ENCODE results near the gene ARHGAP6.

DNA sequence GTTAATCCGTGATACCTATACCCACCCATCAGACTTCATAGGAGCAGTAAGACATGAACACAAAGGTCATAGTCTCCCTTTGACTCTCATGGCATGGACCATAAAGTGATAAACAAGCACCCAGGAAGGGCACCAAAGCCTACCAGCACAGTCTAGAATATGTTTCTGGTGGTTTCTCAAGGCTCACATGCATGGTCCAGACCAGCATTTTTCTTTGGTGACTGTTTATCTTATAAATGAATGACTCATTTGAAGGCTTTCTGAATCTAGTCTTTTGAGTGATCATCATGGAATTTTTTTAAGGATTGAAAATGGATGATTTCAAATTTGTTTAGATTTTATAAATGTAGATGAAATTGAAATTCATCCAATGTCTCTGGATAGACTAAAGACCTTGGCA, 404.5 kb downstream of the ARHGAP6 start:
- TF ChIP-seq, protein P1, sequence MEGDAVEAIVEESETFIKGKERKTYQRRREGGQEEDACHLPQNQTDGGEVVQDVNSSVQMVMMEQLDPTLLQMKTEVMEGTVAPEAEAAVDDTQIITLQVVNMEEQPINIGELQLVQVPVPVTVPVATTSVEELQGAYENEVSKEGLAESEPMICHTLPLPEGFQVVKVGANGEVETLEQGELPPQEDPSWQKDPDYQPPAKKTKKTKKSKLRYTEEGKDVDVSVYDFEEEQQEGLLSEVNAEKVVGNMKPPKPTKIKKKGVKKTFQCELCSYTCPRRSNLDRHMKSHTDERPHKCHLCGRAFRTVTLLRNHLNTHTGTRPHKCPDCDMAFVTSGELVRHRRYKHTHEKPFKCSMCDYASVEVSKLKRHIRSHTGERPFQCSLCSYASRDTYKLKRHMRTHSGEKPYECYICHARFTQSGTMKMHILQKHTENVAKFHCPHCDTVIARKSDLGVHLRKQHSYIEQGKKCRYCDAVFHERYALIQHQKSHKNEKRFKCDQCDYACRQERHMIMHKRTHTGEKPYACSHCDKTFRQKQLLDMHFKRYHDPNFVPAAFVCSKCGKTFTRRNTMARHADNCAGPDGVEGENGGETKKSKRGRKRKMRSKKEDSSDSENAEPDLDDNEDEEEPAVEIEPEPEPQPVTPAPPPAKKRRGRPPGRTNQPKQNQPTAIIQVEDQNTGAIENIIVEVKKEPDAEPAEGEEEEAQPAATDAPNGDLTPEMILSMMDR (IDR thresholded peaks at IDR 0.05) = no peak
- TF ChIP-seq POLR2A (IDR thresholded peaks at IDR 0.05) = no peak

Measured in lower leg skin (tissue), 3 donors.